Renal pelvis (tissue), 4 donors: ENCODE data around the gene MFAP2. TPM values are rescaled to one million over a fixed set of nuclear protein-coding genes. Genes with fewer than 3 reads are reported as not detected.
"Not testable (repeated sequence)": the region's sequence is repeated elsewhere in the genome, so short reads cannot be mapped to it uniquely, and the experiment has no call there.

Source experiments
- DNase-seq: peaks from one replicate; pipeline ENCODE4 v3.0.0-alpha.2; 2013
- polyA plus RNA-seq, 3 donors: library from polyadenylated mRNA; unstranded; fragments of 120-200 nt; gene quantifications; one replicate each; pipeline ENCODE4 v1.2.1, GENCODE V29; 2013; ENCODE audit not compliant: insufficient read length in 3 of 3

MFAP2 gene
- polyA plus RNA-seq, 3 donors: 161 to 233 (median 230) TPM

DNA sequence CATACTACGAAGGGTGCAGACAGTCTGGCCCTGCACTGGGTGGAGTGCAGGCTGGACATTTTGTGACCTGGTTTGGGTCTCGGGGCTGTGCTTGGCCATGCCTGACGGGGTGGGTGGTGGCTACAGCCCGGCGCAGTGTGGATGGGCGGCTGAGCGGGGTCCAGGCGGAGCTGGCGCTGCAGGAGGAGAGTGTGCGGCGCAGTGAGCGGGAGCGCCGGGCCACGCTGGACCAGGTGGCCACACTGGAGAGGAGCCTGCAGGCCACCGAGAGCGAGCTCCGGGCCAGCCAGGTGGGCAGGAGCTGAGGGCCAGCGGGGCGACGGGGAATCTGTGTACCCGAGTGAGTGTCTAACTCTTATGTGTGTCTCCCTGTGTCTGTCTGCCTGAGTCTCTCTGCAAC, 14.1 kb downstream of the MFAP2 start:
- no peak for DNase-seq

DNA sequence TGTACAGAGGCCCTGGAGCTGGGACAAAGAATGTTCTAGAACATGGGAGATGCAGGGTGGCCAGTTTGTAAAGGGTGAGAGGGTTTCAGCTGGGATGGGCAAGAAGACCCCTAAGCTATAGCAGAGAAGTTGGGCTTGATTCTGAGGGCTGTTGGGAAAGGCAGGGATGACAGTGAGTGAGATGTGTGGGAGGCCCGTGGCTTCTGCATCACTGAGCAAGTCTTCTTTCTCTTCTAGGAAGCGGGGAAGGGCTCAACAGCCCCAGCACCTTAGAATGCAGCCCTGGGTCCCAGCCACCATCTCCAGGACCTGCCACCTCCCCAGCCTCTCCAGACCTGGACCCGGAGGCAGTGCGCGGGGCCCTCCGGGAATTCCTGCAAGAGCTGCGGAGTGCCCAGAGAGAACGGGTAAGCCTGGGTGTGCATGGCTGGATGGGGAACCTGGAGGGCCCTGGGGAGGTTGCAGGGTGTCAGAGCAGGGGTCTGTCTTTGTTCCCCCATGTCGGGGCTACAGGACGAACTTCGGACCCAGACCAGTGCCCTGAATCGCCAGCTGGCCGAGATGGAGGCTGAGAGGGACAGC, 14.8 kb downstream of the MFAP2 start:
- no peak for DNase-seq

DNA sequence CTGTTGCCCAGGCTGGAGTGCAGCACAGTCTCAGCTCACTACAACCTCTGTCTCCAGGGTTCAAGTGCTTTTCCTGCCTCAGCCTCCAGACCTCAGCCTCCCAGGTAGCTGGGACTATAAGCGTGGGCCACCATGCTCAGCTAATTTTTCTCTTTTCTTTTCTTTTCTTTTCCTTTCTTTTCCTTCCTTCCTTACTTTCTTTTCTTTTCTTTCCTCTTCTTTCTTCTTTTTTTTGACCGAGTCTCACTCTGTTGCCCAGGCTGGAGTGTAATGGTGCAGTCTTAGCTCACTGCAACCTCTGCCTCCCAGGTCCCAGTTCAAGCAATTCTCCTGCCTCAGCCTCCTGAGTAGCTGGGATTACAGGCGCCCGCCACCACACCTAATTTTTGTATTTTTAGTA, 16.3 kb downstream of the MFAP2 start:
- DNase-seq: not testable (repeated sequence)

DNA sequence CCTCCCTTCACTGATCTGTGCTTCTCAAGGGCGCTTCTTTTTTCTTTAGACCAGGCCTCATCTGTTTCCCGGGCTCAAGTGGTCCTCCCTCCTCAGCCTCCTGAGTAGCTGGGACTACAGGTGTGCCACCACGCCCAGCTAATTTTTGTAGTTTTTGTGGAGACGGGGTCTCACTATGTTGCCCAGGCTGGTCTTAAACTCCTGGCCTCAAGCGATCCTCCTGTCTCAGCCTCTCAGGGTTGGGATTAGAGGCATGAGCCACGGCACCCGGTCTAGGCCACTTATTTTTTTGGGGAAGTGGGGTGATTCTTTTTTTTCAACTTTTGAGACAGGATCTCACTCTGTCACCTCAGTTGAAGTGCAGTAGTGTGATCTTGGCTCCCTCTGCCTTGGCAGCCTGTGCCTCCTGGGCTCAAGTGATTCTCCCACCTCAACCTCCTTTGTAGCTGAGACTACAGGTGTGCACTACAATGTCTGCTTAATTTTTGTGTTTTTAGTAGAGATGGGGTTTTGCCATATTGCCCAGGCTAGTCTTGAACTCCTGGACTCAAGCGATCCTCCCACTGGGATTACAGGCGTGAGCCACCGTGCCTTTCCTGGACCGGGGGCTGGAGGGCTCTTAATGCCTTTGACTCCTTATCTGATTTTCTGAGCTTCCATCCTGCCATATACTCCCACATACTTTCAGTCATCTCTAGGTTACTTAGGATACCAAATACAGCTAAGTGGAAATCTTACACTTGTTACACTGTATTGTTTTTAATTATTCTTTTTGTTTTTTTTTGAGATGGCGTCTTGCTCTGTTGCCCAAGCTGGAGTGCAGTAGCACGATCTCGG, 18.9 kb downstream of the MFAP2 start:
- no peak for DNase-seq

DNA sequence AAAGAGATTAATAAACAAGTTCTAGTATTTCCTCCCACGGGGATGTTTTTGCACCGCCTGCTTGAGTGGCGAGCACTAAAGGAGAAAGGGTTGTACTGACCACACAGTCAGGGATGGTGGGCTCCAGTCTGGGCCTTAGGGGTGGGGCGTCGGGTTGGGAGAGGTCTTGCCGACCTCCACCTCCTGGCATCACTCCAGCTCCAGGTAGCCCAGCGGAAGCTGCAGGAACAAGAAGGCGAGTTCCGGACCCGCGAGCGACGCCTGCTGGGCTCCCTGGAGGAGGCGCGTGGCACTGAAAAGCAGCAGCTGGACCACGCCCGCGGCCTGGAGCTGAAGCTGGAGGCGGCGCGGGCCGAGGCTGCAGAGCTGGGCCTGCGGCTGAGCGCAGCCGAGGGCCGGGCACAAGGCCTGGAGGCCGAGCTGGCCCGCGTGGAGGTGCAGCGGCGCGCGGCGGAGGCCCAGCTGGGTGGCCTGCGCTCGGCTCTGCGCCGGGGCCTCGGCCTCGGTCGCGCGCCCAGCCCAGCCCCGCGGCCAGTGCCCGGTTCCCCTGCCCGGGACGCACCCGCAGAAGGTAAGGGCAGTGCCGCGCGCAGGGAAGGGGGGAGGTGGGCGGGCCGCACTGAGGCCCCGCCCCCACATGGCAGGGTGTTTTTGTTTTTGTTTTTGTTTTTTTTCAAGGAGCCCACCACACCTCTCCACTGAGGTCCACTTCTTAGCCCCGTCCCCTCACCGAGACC, 19.7 kb downstream of the MFAP2 start:
- peak; percentile 82 for DNase-seq

GRCh38 chr1:16958475-16958874, 21.9 kb downstream of the MFAP2 start:
- no peak for DNase-seq

DNA sequence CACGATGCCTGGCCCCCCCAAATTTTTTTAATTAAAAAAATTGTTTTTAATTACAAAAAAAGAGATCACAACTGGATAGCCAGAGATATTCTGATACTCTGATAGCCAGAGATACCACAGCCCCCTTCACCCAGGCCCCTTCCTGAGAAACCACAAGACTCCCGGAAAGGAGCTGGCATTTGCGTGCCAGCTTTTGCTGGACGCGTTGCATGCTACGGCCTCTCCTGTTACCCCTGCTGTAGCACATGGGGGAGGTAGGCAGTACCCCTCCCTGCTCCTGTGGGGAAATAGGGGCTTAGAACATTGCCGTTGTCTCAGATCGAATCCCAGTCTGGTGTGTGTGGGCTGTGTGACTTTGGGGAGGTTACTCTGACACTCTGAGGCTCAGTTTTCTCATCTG, 22.7 kb downstream of the MFAP2 start:
- no peak for DNase-seq

DNA sequence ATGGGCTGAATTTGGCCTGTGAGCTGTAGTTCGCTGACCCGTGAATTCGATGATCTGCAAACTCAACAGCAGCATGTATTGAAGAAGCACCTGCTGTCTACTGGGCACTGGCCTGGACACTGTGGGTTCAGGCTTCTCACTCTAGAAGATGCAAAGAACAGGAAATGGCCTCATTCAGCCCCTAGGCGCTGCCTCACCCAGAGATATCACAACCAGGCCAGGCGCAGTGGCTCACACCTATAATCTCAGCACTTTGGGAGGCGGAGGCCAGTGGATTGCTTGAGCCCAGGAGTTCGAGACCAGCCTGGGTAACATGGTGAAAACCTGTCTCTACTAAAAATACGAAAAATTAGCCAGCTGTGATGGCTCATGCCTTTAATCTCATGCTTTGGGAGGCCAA, 23.6 kb downstream of the MFAP2 start:
- no peak for DNase-seq

DNA sequence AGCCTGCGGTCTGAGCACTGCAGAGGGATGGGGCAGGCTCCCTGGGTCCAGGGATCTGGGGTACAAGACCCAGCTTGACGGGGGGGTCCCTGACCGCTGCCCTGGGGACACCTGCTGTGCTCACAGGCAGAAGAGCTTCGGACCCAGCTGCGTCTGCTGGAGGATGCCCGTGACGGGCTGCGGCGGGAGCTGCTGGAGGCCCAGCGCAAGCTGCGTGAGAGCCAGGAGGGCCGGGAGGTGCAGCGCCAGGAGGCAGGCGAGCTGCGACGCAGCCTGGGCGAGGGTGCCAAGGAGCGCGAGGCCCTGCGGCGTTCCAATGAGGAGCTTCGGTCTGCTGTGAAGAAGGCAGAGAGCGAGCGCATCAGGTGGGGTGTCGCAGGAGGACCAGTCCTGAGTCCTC, 25.2 kb downstream of the MFAP2 start:
- DNase-seq: no peak

- DNase-seq: no peak
These were observed 25.8 kb downstream of the MFAP2 start for GRCh38 chr1:16954579-16954978.

DNA sequence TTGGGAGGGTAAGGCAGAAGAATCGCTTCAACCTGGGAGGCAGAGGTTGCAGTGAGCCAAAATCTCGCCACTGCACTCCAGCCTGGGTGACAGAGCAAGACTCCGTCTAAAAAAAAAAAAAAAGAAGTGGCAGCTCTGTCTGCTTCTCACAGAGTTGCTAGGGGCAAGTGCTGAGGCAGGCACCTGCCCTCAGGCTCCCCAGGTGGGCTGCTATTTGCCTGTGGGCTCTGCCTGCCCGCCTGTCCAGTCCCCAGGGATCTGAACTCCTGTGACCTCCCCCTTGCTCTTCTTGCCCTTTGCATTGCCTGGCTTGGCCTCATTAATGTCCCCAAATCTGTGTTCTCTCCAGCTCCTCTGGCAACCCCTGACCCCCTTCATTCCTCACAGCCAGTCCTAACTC, 28.0 kb downstream of the MFAP2 start:
- DNase-seq: not testable (repeated sequence)

DNA sequence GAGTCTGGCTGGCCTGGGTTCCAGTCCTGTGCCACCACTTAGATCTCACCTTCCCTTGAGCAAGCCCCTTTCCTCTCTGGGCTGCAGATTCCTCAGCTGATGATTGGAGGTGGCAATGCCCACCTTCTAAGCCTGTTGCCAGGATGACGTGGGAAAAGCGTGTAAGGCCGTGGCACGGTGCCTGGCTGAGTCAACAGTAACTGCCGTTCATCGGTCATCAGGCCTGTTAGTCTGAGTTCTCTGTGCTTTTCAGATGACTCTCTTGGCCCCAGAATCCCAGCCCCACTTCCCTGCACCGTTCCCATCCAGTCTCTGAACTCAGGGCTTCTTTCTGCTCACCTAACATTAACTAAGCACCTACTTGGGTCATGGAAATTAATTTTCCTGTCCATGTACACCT, 31.4 kb downstream of the MFAP2 start:
- not testable (repeated sequence) for DNase-seq

DNA sequence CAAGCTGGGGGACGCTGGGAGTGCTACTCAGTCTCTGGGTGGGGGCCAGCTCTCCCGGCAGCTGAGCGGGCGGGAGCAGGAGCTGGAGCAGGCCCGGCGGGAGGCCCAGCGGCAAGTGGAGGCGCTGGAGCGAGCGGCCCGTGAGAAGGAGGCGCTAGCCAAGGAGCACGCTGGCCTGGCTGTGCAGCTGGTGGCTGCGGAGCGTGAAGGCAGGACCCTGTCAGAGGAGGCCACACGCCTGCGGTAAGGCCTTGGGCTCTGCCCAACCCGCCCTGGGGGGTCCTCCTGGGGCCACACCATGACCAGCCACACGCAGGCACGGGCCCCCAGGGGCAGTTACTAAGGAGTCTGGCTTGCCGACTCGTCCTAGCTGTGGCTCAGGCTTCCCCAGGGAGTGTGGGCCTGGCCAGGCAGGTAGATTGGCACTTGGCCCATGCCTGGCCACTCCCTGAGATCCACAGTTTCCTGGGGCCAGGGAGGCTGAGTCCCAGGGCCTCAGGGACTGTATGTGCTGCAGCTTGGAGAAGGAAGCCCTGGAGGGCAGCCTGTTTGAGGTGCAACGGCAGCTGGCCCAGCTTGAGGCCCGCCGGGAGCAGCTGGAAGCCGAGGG, 32.0 kb downstream of the MFAP2 start:
- peak; percentile 34 for DNase-seq

GRCh38 chr1:16946646-16947045, 33.8 kb downstream of the MFAP2 start:
- DNase-seq: no peak

DNA sequence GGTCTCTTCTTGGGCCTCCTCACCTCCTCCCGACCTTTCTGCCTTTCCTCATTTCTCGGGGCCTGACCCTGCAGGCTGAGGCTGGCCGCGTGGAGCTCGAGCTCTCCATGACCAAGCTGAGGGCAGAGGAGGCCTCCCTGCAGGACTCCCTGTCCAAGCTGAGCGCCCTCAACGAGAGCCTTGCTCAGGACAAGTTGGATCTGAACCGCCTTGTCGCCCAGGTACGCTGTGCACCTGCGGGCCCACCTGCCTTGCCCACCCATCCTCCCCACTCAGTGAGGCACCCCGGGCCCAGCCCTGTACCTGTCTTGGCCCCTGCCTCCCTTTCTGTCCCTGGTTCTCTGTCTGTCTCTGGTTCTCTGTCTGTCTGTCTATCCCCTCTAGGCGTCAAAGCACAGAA, 34.2 kb downstream of the MFAP2 start:
- not testable (repeated sequence) for DNase-seq

DNA sequence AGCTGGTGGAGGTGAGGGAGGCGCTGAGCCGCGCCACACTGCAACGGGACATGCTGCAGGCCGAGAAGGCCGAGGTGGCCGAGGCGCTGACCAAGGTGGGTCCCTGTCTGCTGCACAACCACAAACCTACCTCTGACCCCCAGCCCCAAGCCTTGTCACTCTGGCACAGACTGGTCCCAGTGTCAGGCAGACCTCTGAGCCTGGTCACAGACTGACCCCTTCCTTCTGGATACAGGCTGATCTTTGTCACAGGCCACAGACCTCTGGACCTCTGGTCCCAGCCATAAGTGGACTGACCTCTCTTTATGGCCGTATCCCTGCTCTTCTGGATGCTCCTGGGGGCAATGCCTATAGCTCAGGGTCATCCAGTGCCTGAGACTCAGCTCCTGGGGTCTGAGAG, 34.9 kb downstream of the MFAP2 start:
- not testable (repeated sequence) for DNase-seq

GRCh38 chr1:16944038-16944437, 36.4 kb downstream of the MFAP2 start:
- no peak for DNase-seq

DNA sequence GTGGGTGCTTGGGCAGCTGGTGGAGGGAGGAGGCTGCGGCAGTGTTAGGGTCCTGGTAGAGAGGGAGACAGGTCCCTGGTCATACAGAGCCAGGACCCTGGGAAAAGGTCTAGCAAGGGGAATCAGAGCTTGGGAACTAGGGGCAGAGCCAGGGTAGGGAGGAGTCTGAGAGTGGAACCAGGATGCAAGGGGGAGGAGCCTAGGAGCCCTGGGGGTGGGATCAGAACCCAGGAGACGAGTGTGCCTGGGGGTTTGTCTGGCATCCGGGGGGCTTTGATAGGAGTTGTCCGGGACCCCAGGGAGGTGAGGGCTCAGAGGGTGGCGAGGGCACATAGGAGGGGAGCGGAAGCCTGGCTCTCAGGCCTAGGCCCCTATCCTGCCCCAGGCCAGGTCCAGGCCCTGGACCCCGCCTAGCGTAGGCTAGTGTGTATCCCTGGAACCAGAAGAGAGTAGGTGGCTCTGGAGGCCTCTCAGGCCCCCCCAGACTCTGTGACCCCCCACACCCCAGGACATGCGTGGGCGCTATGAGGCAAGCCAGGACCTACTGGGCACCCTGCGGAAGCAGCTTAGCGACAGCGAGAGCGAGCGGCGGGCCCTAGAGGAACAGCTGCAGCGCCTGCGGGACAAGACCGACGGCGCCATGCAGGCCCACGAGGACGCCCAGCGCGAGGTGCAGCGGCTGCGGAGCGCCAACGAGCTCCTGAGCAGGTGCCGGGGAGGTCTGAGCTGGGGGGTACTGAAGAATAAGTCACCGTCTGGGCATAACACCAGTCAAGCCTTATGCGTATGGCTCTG, 40.8 kb downstream of the MFAP2 start:
- DNase-seq: not testable (repeated sequence)

DNA sequence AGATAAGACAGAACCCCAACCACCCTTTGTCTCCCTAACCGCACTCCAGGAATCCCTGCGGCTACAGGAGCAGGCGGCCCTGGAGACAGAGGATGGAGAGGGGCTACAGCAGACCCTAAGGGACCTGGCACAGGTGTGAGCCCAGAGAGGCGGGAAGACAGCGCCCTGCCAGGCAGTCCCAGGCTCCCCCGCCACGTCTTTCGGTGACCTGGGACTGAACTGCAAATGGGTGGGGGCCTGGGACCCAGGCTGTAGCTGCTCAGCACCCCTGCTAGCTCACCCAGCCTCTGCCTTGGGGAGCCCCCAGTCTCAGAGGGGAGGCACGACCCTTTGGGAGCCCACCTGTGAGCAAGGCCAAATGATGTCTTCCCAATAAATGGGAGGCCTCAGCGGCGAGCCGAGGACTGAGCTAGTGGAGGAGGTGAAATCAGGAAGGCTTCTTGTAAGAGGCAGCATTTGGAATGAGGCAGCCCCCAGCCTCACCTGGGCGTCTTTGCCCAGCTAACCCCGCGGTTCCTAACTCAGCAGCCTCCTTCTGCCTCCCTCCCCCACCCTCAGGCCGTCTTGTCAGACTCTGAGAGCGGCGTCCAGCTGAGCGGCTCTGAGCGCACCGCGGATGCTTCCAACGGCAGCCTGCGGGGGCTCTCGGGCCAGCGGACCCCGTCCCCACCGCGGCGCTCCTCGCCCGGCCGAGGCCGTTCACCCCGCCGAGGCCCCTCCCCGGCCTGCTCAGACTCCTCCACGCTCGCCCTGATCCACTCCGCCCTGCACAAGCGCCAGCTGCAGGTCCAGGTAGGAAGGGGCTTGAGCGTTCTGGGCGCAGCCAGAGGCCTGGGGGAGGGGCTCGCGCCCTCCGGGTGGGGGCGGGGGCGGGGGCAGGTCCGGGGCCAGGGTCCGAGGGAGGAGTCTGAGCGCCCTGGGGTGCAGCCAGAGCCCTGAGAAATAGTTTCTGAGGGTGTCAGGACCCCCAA, 41.8 kb downstream of the MFAP2 start:
- DNase-seq: no peak

DNA sequence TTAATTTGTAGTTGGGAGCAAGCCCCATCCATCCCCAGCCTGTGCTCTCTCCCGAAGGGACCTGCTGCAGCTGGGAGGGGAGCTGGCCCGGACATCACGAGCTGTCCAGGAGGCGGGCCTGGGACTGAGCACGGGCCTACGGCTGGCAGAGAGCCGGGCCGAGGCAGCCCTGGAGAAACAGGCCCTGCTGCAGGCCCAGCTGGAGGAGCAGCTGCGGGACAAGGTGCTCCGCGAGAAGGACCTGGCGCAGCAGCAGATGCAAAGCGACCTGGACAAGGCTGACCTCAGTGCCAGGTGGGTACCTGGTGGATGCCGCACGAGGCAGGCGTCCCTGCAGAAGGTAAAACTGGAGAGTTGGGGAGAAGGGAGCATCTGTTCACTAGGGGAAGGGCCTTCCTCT, 43.8 kb downstream of the MFAP2 start:
- not testable (repeated sequence) for DNase-seq
